HL-60 (cell line): ENCODE measurements around the gene CCM2L.

Experiments used
- DNase-seq, 2 experiments: peaks; one replicate each; pipeline ENCODE4 v3.0.0-alpha.2; 2010 to 2020; ENCODE audit warnings: low read depth in 1 of 2, low spot score in 1 of 2
- H3K27ac ChIP-seq: fragments of 250-450 bp; sonication (Bioruptor Pico); replicated peaks from 2 replicates; pipeline ENCODE4 v1.5.1; 2020; ENCODE audit warnings: mild to moderate bottlenecking, moderate library complexity
- H3K27me3 ChIP-seq: fragments of 250-450 bp; sonication (Bioruptor Pico); 2 replicates; pipeline ENCODE4 v1.5.1; 2021; ENCODE audit warnings: mild to moderate bottlenecking, moderate library complexity; ENCODE audit not compliant: insufficient read depth, poor library complexity, severe bottlenecking
- H3K4me3 ChIP-seq: replicated peaks from 2 replicates; pipeline ENCODE4 v1.5.1; 2011; ENCODE audit warnings: mild to moderate bottlenecking, control low read depth, low read length; ENCODE audit not compliant: insufficient read depth
- GABPA ChIP-seq: IDR thresholded peaks from 2 replicates; pipeline ENCODE4 v1.6.1; 2012; ENCODE audit warnings: low read depth
- POLR2AphosphoS5 ChIP-seq: IDR thresholded peaks from 2 replicates; pipeline ENCODE4 v1.6.1; 2012; ENCODE audit warnings: low read depth
- REST ChIP-seq: IDR thresholded peaks from 2 replicates; pipeline ENCODE4 v1.6.1; 2012; ENCODE audit warnings: low read depth; ENCODE audit not compliant: insufficient replicate concordance
- SPI1 ChIP-seq: IDR thresholded peaks from 2 replicates; pipeline ENCODE4 v1.6.1; 2012; ENCODE audit warnings: low read depth, mild to moderate bottlenecking, borderline replicate concordance
- TF ChIP-seq, protein P1 (sequence below): IDR thresholded peaks from one replicate; pipeline ENCODE4 v1.5.1; 2011; ENCODE audit warnings: low read length, control low read depth, inconsistent platforms; ENCODE audit not compliant: insufficient read depth

The CCM2L gene

GRCh38 chr20:31966991-31967655 lies 43.1 kb upstream of the CCM2L start:
- TF ChIP-seq GABPA (no peak), SPI1 (no peak), POLR2AphosphoS5 (no peak), REST (no peak)
- TF ChIP-seq, protein P1, sequence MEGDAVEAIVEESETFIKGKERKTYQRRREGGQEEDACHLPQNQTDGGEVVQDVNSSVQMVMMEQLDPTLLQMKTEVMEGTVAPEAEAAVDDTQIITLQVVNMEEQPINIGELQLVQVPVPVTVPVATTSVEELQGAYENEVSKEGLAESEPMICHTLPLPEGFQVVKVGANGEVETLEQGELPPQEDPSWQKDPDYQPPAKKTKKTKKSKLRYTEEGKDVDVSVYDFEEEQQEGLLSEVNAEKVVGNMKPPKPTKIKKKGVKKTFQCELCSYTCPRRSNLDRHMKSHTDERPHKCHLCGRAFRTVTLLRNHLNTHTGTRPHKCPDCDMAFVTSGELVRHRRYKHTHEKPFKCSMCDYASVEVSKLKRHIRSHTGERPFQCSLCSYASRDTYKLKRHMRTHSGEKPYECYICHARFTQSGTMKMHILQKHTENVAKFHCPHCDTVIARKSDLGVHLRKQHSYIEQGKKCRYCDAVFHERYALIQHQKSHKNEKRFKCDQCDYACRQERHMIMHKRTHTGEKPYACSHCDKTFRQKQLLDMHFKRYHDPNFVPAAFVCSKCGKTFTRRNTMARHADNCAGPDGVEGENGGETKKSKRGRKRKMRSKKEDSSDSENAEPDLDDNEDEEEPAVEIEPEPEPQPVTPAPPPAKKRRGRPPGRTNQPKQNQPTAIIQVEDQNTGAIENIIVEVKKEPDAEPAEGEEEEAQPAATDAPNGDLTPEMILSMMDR = no peak
- no peak for DNase-seq
- Histone ChIP-seq H3K4me3 (no peak overlapping the region), H3K27ac (no peak overlapping the region), H3K27me3 (peaks cover 10% of the 10 kb centered on the region)

DNA sequence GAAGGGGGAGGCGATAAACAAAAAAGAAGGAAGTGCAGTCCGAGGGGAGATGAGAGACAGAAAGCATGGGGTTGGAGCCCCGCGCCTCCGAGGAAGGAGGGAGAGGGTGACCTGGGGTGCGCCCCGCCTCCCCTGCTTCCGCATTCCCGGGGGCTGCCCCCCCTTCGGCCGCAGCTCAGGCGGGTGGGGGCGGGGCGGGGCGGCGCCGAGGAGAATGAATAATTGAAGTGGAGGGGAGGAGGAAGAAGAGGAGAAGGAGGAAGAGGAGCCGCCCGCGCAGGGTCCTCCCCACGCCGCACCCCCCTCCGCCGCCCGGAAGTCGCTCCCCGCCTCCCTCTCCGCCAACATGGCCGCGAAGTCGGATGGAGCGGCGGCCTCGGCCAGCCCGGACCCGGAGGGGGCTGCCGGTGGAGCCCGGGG lies 42.4 kb upstream of the CCM2L start, which contains the start of gene XKR7:
Gene XKR7, plus strand, starts transcription at position 322 of the 420 bp plus-strand sequence. Its CDS starts 25 bp downstream, at position 347.
- peak; percentile 47 to 58 for DNase-seq
- Histone ChIP-seq H3K27ac (no peak within 1 kb of the TSS), H3K4me3 (peak within 1 kb of the TSS; percentile 54), H3K27me3 (peaks cover 10% of the 10 kb centered on the region)
- peak; percentile 77 for TF ChIP-seq SPI1
- TF ChIP-seq, protein P1 = no peak

DNA sequence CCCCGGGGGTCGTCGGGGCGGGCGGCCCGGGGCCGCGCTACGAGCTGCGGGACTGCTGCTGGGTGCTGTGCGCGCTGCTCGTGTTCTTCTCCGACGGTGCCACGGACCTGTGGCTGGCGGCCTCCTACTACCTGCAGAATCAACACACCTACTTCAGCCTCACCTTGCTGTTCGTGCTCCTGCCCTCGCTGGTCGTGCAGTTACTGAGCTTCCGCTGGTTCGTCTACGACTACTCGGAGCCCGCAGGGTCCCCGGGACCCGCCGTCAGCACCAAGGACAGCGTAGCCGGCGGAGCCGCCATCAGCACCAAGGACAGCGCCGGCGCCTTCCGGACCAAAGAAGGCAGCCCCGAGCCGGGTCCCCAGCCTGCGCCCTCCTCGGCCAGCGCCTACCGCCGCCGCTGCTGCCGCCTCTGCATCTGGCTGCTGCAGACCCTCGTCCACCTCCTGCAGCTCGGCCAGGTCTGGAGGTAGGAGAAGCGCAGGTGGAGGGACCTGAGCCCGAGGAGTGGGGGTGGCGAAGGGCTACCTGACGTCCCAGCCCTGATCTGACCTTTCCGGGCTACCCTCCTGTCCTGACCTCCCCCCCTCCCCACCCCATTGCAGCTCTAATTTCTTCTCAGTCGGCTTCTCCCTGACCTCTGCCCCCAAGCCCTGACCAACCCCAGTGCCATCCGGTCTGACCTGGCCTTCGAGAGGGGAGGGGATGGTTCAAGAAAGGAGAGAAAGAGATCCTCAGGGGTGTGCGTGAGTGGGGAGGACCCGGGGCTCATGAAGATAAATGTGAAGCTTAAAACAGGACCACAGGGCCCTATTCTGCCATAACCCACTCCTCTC lies 41.7 kb upstream of the CCM2L start:
- Histone ChIP-seq H3K4me3 (peak overlapping the region; percentile 54), H3K27me3 (peaks cover 10% of the 10 kb centered on the region), H3K27ac (no peak overlapping the region)
- peak; percentile 52 to 69 for DNase-seq
- no peak for TF ChIP-seq SPI1
- TF ChIP-seq GABPA = peak; percentile 39; the same call in 1 of the 2 replicates
- TF ChIP-seq, protein P1 = no peak
- peak; percentile 100 for TF ChIP-seq REST
